ENCODE data around the gene CNOT6L. TPM values are rescaled to one million over a fixed set of nuclear protein-coding genes. Genes with fewer than 3 reads are reported as not detected.
A peak's percentile ranks its signal among the peaks of the same experiment; 100 is the strongest.
"Not testable (repeated sequence)": the region's sequence is repeated elsewhere in the genome, so short reads cannot be mapped to it uniquely, and the experiment has no call there.

Gene CNOT6L
- total RNA-seq, 1 experiment from 2014 or later, result 29.4 TPM

- TF ChIP-seq EZH2 (IDR thresholded peaks at IDR 0.05) (no peak), EGR1 (IDR thresholded peaks at IDR 0.05; ENCODE audit: low read depth) (no peak), POLR2A (IDR thresholded peaks at IDR 0.05; ENCODE audit: borderline replicate concordance, extremely low read depth, insufficient read depth, insufficient read length) (no peak), ZBTB33 (IDR thresholded peaks at IDR 0.05; ENCODE audit: extremely low read depth, insufficient replicate concordance, low read length) (no peak)
Observed at GRCh38 chr4:77865259-77865658, 46.1 kb upstream of the CNOT6L start (continued).

- H3K79me2 ChIP-seq (ENCODE audit: insufficient read depth, low read length), result peaks cover 54% of the 10 kb centered on the region
Observed at GRCh38 chr4:77863341-77863740, 44.2 kb upstream of the CNOT6L start.

More at GRCh38 chr4:77863341-77863740, 44.2 kb upstream of the CNOT6L start:
- H3K9me3 ChIP-seq (ENCODE audit: control insufficient read depth in 1 of 2, insufficient read depth in 1 of 2, low read depth in 1 of 2, low read length in 2 of 2); H3K9me2 ChIP-seq (ENCODE audit: insufficient read depth); POLR2A ChIA-PET; H4K20me1 ChIP-seq (ENCODE audit: insufficient read depth); BruUV-seq (replicated peaks); H3K27me3 ChIP-seq (ENCODE audit: insufficient read depth, low read length); RAD21 ChIA-PET (ENCODE audit: low non-redundant PET in 1 of 2, low total read pairs in 2 of 2, uncharacterized antibody in 2 of 2, unreplicated experiment in 2 of 2); DNase-seq (ENCODE audit: low read depth, low spot score); H2AFZ ChIP-seq (ENCODE audit: low read depth, low read length, poor library complexity, severe bottlenecking); H3K36me3 ChIP-seq (ENCODE audit: control insufficient read depth in 1 of 2, insufficient read depth in 2 of 2, low read length in 2 of 2); CTCF ChIA-PET: not testable (repeated sequence)
- peaks cover 6 to 17% of the 10 kb centered on the region in 2 experiments; a peak in 3 of 4 replicates for H3K4me1 ChIP-seq (ENCODE audit: control insufficient read depth in 1 of 2, insufficient read depth in 2 of 2, low read length in 2 of 2)
- intact Hi-C loops (cut with micrococcal nuclease), result loop anchor here (2.0 kb wide), 1 partner anchor 689 kb away; no protein-coding TSS in a partner anchor
- H3K27ac ChIP-seq (ENCODE audit: low read depth, low read length), result peak overlapping the region; percentile 80
- H3K4me3 ChIP-seq (replicated peaks in 1 of 2; ENCODE audit: low read depth in 1 of 2, low read length in 2 of 2), result peak overlapping the region; percentile 76 to 97
- H3K4me2 ChIP-seq (ENCODE audit: low read length), result peak overlapping the region; percentile 90
- ATAC-seq, result peak; percentile 18; the same call in 1 of the 2 replicates
- H3K9ac ChIP-seq (ENCODE audit: low read length), result peak overlapping the region; percentile 88

Measured in HCT116 (cell line).